GM19351 (cell line): Measurements from ENCODE around the gene ARL17B.
"Not testable (repeated sequence)": the region's sequence is repeated elsewhere in the genome, so short reads cannot be mapped to it uniquely, and the experiment has no call there.

ENCODE experiments used
- ATAC-seq: cut with Tn5 transposase; IDR thresholded peaks from one replicate; pipeline ENCODE4 v1.9.1; 2021; ENCODE audit warnings: mild to moderate bottlenecking, moderate library complexity; ENCODE audit not compliant: unreplicated experiment

ARL17B gene

DNA sequence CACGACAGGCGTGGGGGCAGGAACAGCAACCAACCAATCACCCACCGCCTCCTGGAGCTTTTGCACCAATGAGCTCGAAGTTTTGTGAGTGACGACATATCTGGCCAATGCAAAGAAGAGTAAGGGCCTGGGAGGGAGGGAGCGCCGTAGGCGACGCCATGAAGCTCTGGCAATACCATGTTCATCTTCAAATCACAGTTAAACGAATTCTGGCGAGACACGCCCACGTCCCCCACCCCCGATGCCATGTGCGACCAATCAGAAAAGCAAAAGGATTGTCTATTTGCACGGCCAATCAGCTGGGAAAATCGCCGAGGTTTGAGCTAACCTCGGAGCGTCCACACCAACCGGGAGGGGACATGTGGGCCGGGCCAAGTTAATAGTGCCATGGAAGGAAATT, at the start of gene ARL17B:
Gene ARL17B (minus strand): TSS at position 12 of the 400 bp plus-strand sequence. CDS start 3,369 bp downstream, outside the sequence.
- peak; percentile 91 for ATAC-seq

DNA sequence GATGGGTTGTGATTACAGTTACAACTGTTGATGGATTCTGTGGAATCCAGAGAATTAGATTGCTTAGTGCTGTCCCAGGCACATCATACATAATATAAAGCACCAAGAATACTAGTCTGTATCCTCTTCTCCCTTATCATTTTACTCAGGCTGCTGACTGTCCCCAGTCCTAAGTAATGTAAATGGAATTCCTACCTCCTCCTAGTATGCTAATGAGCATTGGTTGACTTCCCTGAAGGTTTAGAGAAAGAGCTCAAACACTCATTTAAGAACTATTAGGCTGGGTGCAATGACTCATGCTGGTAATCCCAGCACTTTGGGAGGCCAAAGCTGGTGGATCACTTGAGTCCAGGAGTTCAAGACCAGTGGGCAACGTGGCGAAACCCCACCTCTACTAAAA, 48.3 kb upstream of the ARL17B start:
- ATAC-seq: not testable (repeated sequence)

DNA sequence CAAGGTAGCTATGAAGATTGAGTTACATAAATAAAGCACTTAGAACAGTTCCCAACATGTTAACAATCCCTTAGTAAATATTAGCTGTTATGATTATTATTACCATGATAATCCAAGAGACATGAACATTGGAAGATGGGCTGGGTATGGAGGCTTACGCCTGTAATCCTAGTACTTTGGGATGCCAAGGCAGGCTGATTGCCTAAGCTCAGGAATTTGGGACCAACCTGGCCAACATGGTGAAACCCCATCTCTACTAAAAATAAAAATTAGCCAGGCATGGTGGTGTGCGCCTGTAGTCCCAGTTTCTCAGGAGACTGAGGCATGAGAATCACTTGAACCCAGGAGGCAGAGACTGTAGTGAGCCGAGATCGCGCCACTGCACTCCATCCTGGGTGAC, 45.6 kb upstream of the ARL17B start:
- not testable (repeated sequence) for ATAC-seq

DNA sequence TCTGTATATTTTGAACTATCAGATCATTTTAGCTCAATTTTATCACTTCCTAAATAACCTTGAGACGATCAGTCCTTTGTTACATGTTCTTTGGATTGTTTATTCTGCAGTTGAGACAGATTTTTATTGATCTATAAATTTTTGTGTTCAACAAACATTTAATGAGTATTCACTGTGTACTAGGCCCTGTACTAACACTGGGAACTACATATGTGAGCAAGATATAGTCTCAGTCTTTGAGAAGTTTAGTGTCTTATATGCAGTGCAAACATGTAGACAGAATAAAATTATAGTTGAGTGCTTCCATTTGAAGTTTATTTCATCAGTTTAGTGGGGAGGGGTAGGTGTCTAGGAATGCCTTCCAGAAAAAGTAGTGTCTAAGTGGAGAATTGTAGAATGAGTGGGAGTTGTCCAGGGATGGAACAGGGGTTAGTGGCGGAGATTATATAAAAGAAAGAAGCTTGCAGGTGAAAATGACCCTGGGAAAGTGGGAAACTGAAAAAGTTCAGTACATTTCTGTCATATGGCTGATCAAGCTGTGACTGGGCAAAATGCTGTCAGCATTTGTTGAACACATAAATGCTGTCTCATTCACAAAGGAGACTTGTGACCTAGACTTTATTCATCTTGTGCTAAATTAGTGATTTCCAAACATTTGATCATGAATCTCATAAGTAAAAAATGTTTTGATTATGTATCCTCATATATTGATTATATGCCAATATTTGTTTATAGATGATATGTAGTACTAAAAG, 39.6 kb upstream of the ARL17B start:
- ATAC-seq: not testable (repeated sequence)

DNA sequence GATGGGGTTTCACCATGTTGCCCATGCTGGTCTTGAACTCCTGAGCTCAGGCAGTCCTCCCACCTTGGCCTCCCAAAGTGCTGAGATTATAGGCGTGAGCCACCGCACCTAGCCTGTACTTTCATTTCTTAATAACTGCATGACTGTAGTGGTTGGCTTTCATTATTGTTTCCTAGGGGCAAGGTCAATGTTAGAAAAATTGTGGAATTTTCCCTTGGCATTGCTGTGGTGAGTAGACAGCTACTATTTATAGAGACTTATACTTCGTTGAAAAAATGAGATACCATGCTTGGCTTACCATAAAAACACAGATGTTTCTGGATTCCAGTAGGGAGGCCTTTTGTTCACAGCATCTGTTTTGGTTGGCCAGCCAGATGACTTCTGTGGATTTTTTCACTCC, 39.0 kb upstream of the ARL17B start:
- not testable (repeated sequence) for ATAC-seq

DNA sequence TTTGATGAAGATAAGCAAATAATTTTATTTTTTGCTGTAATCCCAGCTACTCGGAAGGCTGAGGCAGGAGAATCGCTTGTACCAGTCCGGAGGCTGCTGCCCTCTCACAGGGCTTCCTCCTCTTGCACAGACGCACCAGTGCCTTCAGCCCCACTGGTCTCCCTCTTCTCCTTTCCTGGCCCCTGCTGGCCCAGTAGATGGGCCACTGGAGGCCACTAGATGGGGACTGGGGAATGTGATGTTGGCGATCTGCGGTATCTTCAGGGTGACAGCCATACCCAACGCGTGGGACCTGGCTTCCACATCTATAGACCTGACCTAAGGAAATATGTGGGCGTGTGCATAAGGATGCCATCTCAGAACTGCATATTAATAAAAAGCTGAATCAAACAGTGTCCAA, 38.4 kb upstream of the ARL17B start:
- not testable (repeated sequence) for ATAC-seq

DNA sequence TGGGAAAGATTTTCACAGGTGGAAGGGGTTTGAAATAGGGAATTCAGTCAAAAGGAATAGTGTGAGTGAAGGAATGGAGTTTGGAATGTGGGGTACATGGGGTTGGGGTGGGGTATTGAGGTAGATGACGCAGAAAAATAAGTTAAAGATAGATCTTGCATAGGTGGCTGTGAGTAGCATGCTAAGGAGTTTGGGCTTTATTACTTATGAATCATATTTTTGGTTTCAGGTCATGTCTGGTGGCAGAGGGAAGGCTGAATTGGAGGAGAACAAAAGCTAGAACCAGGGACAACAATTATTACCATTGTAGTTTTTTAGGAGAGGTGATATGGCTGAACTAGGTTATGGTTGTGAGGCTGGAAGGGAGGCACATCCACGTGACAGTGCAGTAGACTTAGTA, 34.7 kb upstream of the ARL17B start:
- ATAC-seq: not testable (repeated sequence)

DNA sequence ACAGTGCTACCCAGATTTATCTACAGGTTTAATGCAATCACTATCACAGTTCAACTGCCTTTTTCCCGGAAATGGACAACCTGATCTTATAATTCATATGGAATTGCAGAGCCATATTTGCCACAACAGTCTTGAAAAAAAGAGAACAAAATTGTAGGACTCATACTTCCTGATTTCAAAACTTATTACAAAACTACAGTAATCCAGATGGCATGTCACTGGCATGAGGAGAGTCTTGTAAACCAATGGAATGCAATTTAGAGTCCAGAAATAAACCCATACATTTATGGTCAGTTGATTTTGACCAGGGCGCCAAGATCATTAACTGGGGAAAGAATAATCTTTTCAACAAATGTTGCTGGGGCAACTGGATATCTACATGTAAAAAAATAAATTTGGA, 32.1 kb upstream of the ARL17B start:
- ATAC-seq: not testable (repeated sequence)

DNA sequence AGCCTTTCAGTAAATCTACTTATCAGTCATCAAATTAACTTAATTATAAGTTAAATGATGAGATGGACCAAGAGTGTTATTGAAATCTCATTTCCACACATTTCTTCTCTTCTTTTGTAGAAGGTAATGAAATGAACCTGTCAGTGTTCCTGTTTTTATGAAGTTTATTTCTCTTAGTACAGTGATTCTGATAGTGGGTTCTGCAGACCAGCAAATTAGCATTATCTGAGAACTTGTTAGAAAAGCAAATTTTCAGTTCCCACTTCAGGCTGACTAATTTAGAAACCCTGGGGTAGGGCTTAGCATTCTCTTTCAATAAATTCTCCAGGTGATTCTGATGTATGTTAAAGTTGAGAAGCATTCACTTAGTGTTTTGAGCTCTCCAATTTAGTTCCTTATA, 23.9 kb upstream of the ARL17B start:
- not testable (repeated sequence) for ATAC-seq

DNA sequence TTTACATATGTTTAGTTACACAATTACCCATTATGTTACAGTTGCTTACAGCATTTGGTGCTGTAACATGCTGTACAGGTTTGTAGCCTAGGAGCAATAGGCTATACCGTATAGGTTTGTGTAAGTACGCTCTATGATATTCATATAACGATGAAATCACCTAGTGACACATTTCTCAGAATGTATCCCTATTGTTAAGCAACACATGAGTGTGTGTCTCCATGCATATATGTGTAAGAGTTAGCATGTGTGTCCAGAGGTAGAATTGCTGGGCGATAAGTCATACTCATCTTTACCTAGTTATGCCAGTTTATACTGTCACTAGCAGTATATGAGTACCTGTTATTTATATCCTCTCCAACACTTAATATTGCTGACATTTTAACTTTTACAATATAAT, 21.6 kb upstream of the ARL17B start:
- not testable (repeated sequence) for ATAC-seq

DNA sequence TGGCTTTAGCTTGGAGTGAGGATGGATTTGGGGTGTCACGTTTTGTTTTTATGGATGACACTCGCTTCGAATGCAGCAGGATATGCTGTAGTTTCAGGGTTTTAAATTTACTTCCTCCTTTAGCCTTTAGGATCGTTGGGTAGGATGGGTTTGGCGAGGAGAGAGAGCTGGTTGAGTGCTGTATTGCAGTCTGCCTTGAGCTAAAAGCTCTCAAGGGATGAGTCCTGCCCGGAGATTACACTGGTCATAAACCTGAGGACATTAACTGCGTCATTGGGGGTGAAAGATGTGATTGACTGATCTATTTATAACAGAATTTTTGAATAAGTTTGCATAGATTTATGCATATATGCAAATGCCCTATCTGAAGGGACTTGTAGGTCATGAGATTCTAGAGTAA, 11.9 kb upstream of the ARL17B start:
- peak; percentile 60 for ATAC-seq

DNA sequence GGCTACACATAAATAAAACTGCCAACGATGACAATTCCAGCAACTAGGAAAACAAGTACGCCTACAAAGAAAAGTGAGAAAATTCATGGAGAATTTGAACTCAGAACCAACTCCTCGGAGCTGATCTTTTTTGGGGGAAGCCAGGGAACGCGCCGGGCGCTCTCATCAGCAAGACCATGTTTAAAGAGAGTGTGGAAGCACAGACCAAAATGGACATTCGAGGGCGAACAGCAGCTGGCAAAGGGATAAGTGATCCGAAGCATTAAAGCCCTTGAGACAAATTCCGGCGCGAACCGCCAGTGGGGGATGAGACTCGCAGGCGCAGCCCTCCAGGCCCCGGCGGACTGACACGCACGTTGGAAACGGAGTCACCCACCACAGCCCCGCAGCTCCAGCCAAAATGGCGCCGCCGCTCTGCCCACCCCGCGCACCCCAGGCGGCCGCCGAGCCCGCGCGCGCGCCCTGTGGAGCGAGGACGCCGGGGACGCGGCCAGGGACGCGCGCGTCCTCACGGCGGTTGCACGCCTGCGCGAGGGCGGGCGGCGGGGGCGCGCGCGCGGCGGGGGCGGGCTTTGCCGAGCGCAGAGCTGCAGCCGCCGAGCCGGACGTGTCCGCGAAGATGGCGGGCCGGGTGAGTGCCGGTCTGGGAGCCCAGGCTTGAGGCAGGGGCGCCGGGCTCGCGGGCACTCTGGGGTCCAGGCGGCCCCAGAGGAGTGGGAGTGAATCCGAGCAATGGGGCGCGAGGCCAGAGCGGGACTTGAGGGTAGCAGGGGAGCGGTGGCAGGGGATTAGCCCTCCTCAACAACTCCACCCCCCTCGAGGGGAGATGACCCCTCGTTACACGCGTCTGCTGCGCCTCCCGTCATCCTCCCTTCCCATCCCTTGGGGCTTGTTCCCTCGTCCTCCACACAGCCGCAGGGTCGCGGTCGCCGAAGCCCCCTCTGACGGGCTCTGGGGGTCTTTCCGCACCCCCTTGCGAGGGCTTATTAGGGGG, 11.0 kb upstream of the ARL17B start:
- peak; percentile 64 for ATAC-seq

DNA sequence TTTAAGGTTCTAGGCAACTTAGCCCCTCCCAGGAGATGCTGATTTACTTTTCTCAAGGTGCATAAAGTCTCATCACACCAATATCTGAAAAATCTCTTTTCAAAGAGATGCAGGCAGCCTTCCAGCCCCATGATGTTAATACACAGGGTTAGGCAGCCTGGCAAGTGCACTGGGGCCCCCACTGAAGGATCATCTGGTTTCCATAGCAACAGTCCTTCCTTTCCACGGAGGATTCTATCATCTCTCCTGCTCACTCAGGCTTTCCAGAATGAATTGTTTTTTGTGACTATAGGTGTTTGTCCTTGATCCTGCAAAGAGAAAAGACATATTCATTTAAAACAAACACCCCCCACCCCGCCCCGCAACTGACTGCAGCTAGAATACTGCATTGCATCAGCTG, 6.0 kb upstream of the ARL17B start:
- not testable (repeated sequence) for ATAC-seq

DNA sequence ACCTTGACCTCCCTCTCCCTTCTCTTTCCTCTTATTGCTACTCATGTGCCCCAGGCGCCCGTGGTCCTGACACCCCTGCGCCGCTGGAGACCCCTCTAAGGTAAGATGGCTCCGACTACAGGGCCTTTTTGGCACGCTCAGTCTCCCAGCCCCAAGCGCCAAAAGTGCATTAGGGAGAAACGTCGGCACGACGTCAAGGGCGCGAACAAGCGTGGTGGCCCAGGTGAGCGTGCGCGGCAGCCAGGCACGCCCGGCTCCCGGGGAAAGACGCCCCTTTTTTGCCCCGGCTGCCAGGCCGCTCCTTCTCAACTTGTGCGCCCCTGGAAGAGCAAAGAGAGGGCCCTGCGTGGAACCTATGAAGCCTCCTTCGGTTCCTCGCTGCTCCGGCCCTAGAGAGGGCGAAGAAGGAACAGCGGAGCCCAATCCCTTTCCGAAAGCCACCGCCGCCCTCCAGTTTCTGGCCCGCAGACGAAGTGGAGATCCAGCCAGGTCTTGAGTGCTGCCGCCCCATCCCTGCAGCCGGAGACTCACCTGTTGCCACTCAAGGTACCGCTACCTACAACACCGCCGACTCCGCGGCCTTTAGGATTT, 326 bp downstream of the ARL17B start:
- peak; percentile 58 for ATAC-seq

DNA sequence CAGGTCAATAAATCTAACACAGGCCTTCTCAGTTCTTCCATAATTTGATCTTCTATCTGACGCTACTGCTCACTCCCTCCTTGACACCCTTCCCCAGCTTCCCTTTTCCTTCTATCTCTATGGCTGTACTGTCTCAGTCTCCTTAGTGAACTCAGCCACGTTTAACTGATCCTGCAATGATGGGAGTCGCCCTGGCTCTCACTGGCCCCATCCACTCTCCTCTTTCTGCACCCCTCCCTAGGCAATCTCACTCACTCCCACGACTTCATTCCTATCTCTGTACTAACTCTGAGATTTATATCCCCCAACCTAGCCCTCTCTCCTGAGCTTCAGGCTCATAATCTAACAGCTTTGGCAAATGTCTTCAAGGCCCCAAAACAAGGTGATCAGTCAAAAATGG, 7.7 kb downstream of the ARL17B start:
- not testable (repeated sequence) for ATAC-seq

DNA sequence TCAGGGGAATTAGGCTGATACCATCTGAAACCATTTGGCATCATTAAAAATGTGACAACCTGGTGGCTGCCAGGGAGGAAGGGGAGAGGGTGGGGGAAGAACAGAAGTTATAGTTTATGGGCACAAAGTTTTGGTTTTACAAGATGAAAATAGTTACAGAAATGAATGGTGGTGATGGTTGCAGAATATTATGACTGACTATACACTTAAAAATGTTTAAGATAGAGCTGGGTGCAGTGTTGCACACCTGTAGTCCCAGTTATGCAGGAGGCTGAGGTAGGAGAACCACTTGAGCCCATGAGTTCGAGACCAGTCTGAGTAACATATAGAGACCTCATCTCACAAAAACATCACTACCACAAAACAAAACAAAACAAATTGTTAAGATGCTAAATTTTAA, 12.5 kb downstream of the ARL17B start:
- ATAC-seq: not testable (repeated sequence)

DNA sequence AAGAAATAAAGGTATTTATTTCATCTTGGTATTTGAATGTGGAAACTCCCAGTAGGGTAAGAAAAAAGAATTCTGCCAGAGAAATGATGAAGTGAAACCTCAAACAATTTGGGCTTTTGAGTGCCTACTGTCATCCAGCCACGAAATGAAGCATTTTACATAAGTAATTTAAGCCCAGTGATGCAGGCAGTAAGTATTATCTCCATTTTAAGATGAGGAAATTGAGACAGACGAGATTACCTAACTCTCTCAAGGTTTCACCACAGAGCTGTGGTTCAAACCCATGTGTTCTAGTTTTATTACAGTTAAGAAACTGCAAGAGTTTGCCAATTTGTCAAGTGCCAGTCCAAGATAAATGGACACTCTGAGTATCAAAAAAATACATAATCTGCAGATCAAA, 13.2 kb downstream of the ARL17B start:
- ATAC-seq: not testable (repeated sequence)

DNA sequence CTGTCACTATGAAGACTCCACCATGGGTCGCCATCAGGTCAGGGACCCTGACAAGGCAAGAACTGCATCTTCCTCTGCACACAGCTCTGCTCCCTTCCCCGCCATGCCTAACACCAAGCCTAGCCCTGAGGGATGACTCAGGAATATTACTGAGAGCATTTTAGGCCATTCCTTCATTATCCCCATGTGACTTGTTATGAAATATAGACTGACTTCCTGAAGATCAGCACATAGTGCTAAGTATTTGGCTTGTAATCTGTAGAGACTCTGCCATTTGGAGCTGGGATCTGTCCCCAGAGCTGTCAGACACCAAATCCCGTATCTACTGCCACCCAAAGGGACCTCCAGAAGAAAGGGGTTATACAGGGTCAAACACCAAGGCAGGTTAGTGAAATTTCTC, 19.4 kb downstream of the ARL17B start:
- not testable (repeated sequence) for ATAC-seq

DNA sequence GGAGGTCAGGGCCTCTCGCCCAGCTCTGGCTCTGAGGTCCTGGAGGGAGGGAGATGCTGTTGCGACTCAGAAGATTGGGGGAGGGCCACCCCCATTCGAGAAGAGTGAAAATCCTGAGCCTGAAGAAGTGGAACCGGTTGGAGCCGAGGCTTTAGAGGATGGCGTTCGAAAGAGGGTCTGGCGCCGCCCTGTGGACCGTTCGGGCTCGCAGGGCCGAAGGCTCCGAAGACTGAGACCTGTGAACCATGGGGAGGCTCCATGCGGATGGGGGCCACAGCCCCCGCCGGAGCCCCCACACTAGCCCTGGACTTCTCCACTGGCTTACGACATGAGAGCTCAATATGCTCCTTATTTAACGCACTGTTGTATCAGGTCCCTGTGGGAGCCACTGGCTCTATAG, 20.3 kb downstream of the ARL17B start:
- not testable (repeated sequence) for ATAC-seq

DNA sequence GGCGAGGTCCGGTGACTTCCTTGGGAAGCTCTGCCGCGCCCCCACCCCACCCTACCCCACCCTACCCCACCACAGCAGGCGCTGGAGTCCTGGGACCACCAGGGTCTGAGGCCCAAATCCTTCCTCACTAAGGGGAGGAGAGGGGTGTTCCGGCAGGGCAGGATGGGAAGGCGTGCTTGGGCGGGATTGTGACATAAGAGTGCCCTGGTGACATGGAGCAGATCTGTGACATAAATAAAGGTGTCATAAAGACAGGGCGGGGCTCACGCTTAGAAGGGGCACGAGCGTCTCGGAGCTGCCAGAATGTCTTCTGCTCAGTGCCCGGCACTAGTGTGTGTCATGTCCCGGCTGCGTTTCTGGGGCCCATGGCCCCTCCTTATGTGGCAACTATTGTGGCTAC, 66.7 kb downstream of the ARL17B start, which contains the start of gene LRRC37A:
Gene LRRC37A (plus strand): TSS at position 301 of the 400 bp plus-strand sequence. CDS start 3 bp downstream, at position 304.
- ATAC-seq: not testable (repeated sequence)

DNA sequence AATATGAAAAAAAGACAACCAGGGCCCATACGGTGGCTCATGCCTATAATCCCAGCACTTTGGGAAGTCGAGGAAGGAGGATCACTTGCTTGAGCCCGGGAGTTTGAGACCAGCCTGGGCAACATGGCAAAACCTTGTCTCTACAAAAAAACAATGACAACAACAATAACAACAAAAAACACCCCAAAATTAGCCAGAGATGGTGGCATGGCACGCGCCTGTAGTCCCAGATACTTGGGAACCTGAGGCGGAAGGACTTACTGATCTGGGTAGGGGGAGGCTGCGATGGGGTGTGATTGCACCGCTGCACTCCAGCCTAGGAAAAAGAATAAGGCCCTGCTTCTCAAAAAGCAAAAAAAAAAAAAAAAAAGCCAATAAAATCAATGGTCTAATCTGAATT, 69.9 kb downstream of the ARL17B start:
- ATAC-seq: not testable (repeated sequence)
